HFFc6 (cell line): Measurements from ENCODE around the gene CASP6. TPM values are rescaled to one million over a fixed set of nuclear protein-coding genes. Genes with fewer than 3 reads are reported as not detected.

ENCODE experiments used
- DNase-seq: peaks from one replicate; pipeline ENCODE4 v3.0.0-alpha.2; 2018
- H3K27ac Mint-ChIP-seq: 2 replicates; pipeline ENCODE4 v1.8.0; 2020; ENCODE audit warnings: mild to moderate bottlenecking, mixed read lengths
- H3K27me3 Mint-ChIP-seq: 2 replicates; pipeline ENCODE4 v1.8.0; 2021; ENCODE audit warnings: mild to moderate bottlenecking, moderate library complexity, mixed read lengths; ENCODE audit not compliant: insufficient read depth
- H3K36me3 Mint-ChIP-seq: 2 replicates; pipeline ENCODE4 v1.8.0; 2021; ENCODE audit warnings: low read depth, mixed read lengths
- H3K4me1 Mint-ChIP-seq: 2 replicates; pipeline ENCODE4 v1.8.0; 2020; ENCODE audit warnings: low read depth, mixed read lengths
- H3K4me3 Mint-ChIP-seq: 2 replicates; pipeline ENCODE4 v1.8.0; 2020; ENCODE audit warnings: mild to moderate bottlenecking, moderate library complexity, mixed read lengths
- H3K9me3 Mint-ChIP-seq: 2 replicates; pipeline ENCODE4 v1.8.0; 2020; ENCODE audit warnings: mild to moderate bottlenecking, mixed read lengths
- total RNA-seq, 6 experiments: library from RNA; stranded (reverse); fragmentation: NEBNext Ultra II Directional; extraction: Animal tissue kit (Norgen Biotek cat#: 25700); gene quantifications; 2 replicates in 1 of 6; 3 replicates in 5 of 6; pipeline ENCODE4 v1.2.3, GENCODE V29; 2021
- TF ChIP-seq, protein P1 (sequence below): fragments of 200-600 bp; sonication (generic); IDR thresholded peaks from 2 replicates; pipeline ENCODE4 v1.5.0; 2021; ENCODE audit warnings: antibody characterized with exemption, mild to moderate bottlenecking

Gene CASP6
- total RNA-seq, 6 experiments from 2014 or later: 14.2 to 19.9 (median 16.3) TPM

DNA sequence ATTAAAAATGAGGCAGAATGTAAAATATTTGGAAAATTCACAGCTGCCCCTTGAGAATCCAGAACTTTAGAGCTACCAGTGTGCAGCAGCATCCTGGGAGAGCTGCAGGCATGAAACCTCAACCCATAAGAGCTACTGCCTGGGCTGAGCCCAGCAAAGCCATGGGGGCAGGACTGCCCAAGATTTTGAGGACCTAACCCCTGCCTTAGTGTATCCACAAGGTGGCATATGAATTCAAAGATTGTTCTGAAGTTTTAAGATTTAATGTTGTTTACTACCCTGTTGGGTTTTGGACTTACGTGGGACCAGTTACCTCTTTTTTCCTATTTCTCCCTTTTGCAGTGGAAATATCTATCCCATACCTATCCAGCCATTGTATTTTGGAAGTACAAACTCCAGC lies 26.4 kb downstream of the CASP6 start:
- Mint-ChIP-seq H3K36me3 (peaks cover 5% of the 10 kb centered on the region; the same call in 1 of the 2 replicates), H3K4me1 (no peaks in the 10 kb centered on the region), H3K27me3 (no peaks in the 10 kb centered on the region), H3K9me3 (no peaks in the 10 kb centered on the region; the same call in 1 of the 2 replicates), H3K27ac (no peak overlapping the region), H3K4me3 (no peak overlapping the region)
- DNase-seq: no peak
- TF ChIP-seq, protein P1, sequence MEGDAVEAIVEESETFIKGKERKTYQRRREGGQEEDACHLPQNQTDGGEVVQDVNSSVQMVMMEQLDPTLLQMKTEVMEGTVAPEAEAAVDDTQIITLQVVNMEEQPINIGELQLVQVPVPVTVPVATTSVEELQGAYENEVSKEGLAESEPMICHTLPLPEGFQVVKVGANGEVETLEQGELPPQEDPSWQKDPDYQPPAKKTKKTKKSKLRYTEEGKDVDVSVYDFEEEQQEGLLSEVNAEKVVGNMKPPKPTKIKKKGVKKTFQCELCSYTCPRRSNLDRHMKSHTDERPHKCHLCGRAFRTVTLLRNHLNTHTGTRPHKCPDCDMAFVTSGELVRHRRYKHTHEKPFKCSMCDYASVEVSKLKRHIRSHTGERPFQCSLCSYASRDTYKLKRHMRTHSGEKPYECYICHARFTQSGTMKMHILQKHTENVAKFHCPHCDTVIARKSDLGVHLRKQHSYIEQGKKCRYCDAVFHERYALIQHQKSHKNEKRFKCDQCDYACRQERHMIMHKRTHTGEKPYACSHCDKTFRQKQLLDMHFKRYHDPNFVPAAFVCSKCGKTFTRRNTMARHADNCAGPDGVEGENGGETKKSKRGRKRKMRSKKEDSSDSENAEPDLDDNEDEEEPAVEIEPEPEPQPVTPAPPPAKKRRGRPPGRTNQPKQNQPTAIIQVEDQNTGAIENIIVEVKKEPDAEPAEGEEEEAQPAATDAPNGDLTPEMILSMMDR: peak; percentile 38

DNA sequence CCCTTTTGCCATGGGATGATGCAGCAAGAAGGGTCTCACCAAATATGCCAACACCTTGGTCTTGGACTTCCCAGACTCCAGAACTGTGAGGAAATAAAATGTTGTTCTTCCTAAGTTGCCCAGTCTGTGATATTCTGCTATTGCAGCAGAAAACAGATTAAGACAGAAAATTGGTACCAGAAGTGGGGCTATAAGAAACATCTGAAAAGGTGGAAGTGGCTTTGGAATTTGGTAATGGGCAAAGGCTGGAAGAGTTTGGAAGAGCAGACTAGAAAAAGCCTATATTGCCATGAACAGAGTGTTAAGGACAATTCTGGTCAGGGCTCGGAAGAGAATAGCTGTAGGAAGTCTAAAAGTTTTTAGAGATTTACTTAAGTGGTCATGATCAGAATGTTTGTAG lies 27.4 kb downstream of the CASP6 start:
- Mint-ChIP-seq H3K9me3 (no peaks in the 10 kb centered on the region; the same call in none of the 2 replicates), H3K36me3 (peaks cover 13% of the 10 kb centered on the region), H3K27me3 (no peaks in the 10 kb centered on the region), H3K4me1 (no peaks in the 10 kb centered on the region), H3K4me3 (no peak overlapping the region), H3K27ac (no peak overlapping the region)
- TF ChIP-seq, protein P1: no peak
- DNase-seq: no peak

DNA sequence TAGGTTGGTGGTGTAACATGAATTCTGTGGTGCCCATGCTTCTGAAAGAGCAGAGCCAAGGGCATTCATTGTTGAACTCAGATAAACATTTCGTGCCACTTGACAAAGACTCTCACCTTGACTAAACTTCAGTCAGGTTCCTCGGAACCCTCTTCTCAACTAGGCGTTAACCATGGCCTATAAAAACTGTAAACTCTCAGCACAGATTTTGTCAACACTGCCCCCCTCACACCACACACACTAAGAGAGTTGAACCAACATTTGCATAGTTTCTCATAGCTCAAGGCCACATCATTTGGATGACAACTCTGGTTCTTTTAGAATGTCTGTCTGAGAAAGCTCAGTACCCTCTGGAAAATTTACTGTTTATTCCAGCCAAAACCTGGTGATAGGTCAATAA lies 28.1 kb downstream of the CASP6 start:
- Mint-ChIP-seq H3K4me3 (no peak overlapping the region), H3K9me3 (no peaks in the 10 kb centered on the region; the same call in none of the 2 replicates), H3K4me1 (no peaks in the 10 kb centered on the region), H3K36me3 (peaks cover 10% of the 10 kb centered on the region), H3K27ac (no peak overlapping the region), H3K27me3 (no peaks in the 10 kb centered on the region)
- DNase-seq: no peak
- TF ChIP-seq, protein P1: no peak

DNA sequence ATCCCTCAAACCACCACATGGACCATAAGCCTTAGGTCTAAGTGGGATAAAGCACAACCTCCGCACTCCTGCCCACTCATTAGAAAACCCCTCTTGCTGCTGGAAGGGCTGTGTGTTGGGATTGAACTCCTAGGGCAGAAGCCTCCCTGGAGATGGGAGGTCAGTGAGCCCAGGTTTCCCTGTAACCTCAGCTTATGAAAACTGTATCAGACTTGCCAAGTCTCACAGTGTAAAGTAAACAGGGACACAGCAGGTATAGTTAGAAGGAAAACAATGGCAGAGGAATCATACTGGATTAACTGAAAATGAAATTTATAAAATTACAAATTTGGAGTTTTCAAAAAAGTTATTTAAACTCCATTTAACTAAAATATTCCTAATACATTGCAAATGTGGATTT lies 29.9 kb downstream of the CASP6 start:
- TF ChIP-seq, protein P1: no peak

DNA sequence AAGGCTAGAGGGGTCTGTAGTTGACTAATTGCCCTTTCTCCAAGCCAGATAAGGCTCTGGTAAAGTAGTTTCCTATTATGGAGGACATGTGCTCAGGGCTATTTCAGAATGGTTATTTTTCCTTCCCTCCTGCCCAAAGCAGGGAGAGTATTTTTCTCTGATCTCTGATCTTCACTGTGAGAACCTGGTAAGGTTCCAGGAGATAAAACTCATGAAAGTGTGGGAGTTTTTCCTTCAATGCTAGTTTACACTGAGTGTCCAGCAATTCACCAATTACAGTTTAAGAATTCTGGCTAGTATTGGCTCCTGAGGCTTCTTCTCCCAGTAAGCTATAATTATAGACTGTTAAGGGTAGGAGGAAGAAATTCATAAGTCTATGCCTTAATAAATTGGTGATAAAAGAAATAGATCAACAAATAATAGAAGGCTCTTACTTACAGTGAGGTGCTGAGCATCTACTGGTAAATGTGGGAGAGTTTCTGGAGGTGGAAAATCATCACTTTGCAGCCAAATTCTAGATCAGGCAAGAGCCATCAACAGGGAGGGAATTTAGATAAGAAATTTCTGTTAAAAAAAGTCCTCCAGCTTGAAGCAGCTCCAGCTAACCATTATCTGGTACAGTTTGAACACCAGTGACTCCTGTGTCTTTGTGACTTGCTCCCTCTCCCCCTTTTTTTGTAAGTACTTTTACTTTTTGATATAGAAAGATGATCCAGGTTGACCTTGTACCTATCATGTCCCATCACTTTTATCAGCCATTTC lies 30.9 kb downstream of the CASP6 start:
- H3K4me3 Mint-ChIP-seq: no peak overlapping the region
- H3K27me3 Mint-ChIP-seq: no peaks in the 10 kb centered on the region
- TF ChIP-seq, protein P1: no peak
- DNase-seq: no peak
- H3K9me3 Mint-ChIP-seq: no peaks in the 10 kb centered on the region; the same call in 1 of the 2 replicates
- peaks cover 8% of the 10 kb centered on the region for H3K36me3 Mint-ChIP-seq
- H3K4me1 Mint-ChIP-seq: no peaks in the 10 kb centered on the region
- no peak overlapping the region for H3K27ac Mint-ChIP-seq

More for the DNA sequence above, 29.9 kb downstream of the CASP6 start:
- peaks cover 8% of the 10 kb centered on the region for H3K36me3 Mint-ChIP-seq
- H3K27ac Mint-ChIP-seq: no peak overlapping the region
- H3K4me3 Mint-ChIP-seq: no peak overlapping the region
- no peaks in the 10 kb centered on the region for H3K4me1 Mint-ChIP-seq
- DNase-seq: no peak
- H3K27me3 Mint-ChIP-seq: no peaks in the 10 kb centered on the region
- H3K9me3 Mint-ChIP-seq: no peaks in the 10 kb centered on the region; the same call in 1 of the 2 replicates
